ENCODE measurements around the gene RNF125. TPM values are rescaled to one million over a fixed set of nuclear protein-coding genes. Genes with fewer than 3 reads are reported as not detected.
"Not testable (repeated sequence)": the region's sequence is repeated elsewhere in the genome, so short reads cannot be mapped to it uniquely, and the experiment has no call there.

RNF125 gene
- total and polyA plus RNA-seq, 2 experiments from 2014 or later = 11.4 to 29.2 TPM

- H3K4me2 ChIP-seq = no peak overlapping the region
- ATAC-seq = no peak
- H3K27me3 Mint-ChIP-seq (ENCODE audit: insufficient read depth, low read depth, poor library complexity) = peaks cover 3% of the 10 kb centered on the region
- peaks cover 1% of the 10 kb centered on the region; the same call in 2 of the 3 replicates for H3K36me3 Mint-ChIP-seq (ENCODE audit: low read depth)
- no peak for DNase-seq (ENCODE audit: low spot score)
- no peaks in the 10 kb centered on the region for H3K79me2 ChIP-seq (replicated peaks; ENCODE audit: insufficient read depth)
- H4K20me1 ChIP-seq (replicated peaks; ENCODE audit: insufficient read depth) = no peaks in the 10 kb centered on the region
- no peaks in the 10 kb centered on the region for H3K27me3 ChIP-seq (ENCODE audit: insufficient read depth)
- H3K4me1 Mint-ChIP-seq = peaks cover 4% of the 10 kb centered on the region; the same call in 2 of the 3 replicates
- no peak overlapping the region for H3K4me3 ChIP-seq
- H3F3A ChIP-seq (replicated peaks; ENCODE audit: low read depth) = no peaks in the 10 kb centered on the region
- H3K9me2 ChIP-seq (ENCODE audit: insufficient read depth) = no peaks in the 10 kb centered on the region; the same call in 1 of the 2 replicates
- H2AFZ ChIP-seq = no peak overlapping the region
- TF ChIP-seq REST (IDR thresholded peaks at IDR 0.05; ENCODE audit: unreplicated experiment) = no peak
- no peak for TF ChIP-seq NANOG (IDR thresholded peaks at IDR 0.05; ENCODE audit: borderline replicate concordance)
- TF ChIP-seq ZNF114 (CRISPR knock-in tag; IDR thresholded peaks at IDR 0.05) = no peak
- no peak for TF ChIP-seq EZH2 (IDR thresholded peaks at IDR 0.05; ENCODE audit: low read depth, unreplicated experiment)
- no peak for TF ChIP-seq EZH2phosphoT487 (IDR thresholded peaks at IDR 0.05; ENCODE audit: unreplicated experiment)
- no peak for TF ChIP-seq CTCF (conservative IDR thresholded peaks at IDR 0.05; ENCODE audit: low read depth in 2 of 2)
- TF ChIP-seq JUNB (IDR thresholded peaks at IDR 0.05; ENCODE audit: unreplicated experiment) = no peak
- TF ChIP-seq ZNF331 (CRISPR knock-in tag; IDR thresholded peaks at IDR 0.05; ENCODE audit: low read depth) = no peak
- no peak overlapping the region for H3K4me3 Mint-ChIP-seq
- H3K4me1 ChIP-seq (ENCODE audit: insufficient read depth) = peaks cover 3% of the 10 kb centered on the region; the same call in 1 of the 2 replicates
- no peak overlapping the region for H3K27ac Mint-ChIP-seq
- no peaks in the 10 kb centered on the region for H3K36me3 ChIP-seq (ENCODE audit: insufficient read depth)
- peaks cover 11% of the 10 kb centered on the region for H3K9me3 Mint-ChIP-seq
- no peak overlapping the region for H3K27ac ChIP-seq (ENCODE audit: low read depth)
Observed at GRCh38 chr18:31996007-31996406, 22.6 kb upstream of the RNF125 start.

GRCh38 chr18:31998880-31999412, 19.7 kb upstream of the RNF125 start:
- peaks cover 22% of the 10 kb centered on the region for H3K9me3 Mint-ChIP-seq
- H3K9me2 ChIP-seq (ENCODE audit: insufficient read depth) = no peaks in the 10 kb centered on the region; the same call in 1 of the 2 replicates

GRCh38 chr18:32001141-32001540, 17.5 kb upstream of the RNF125 start:
- H4K20me1 ChIP-seq (replicated peaks; ENCODE audit: insufficient read depth); H3K27ac Mint-ChIP-seq; H3K27me3 ChIP-seq (ENCODE audit: insufficient read depth); H3K4me3 Mint-ChIP-seq; H3F3A ChIP-seq (replicated peaks; ENCODE audit: low read depth); H3K4me1 ChIP-seq (ENCODE audit: insufficient read depth); DNase-seq (ENCODE audit: low spot score); H3K79me2 ChIP-seq (replicated peaks; ENCODE audit: insufficient read depth); H3K27ac ChIP-seq (ENCODE audit: low read depth); H3K4me1 Mint-ChIP-seq; ATAC-seq; H2AFZ ChIP-seq; H3K4me3 ChIP-seq; H3K36me3 Mint-ChIP-seq (ENCODE audit: low read depth); H3K9me2 ChIP-seq (ENCODE audit: insufficient read depth); H3K36me3 ChIP-seq (ENCODE audit: insufficient read depth); H3K27me3 Mint-ChIP-seq (ENCODE audit: insufficient read depth, low read depth, poor library complexity); H3K4me2 ChIP-seq: not testable (repeated sequence)
- peaks cover 22% of the 10 kb centered on the region for H3K9me3 Mint-ChIP-seq

More at GRCh38 chr18:31998880-31999412, 19.7 kb upstream of the RNF125 start:
- H3F3A ChIP-seq (replicated peaks; ENCODE audit: low read depth) = no peaks in the 10 kb centered on the region
- no peaks in the 10 kb centered on the region for H3K27me3 ChIP-seq (ENCODE audit: insufficient read depth)
- no peak overlapping the region for H3K27ac ChIP-seq (ENCODE audit: low read depth)
- Mint-ChIP-seq H3K4me1 (no peaks in the 10 kb centered on the region; the same call in 2 of the 3 replicates), H3K36me3 (ENCODE audit: low read depth) (peaks cover 9% of the 10 kb centered on the region; the same call in 2 of the 3 replicates), H3K27ac (no peak overlapping the region), H3K4me3 (no peak overlapping the region), H3K27me3 (ENCODE audit: insufficient read depth, low read depth, poor library complexity) (peaks cover 3% of the 10 kb centered on the region)
- no peak overlapping the region for H3K4me3 ChIP-seq
- no peak for ATAC-seq
- no peaks in the 10 kb centered on the region for H3K36me3 ChIP-seq (ENCODE audit: insufficient read depth)
- H3K4me2 ChIP-seq = no peak overlapping the region
- no peaks in the 10 kb centered on the region for H3K79me2 ChIP-seq (replicated peaks; ENCODE audit: insufficient read depth)
- no peaks in the 10 kb centered on the region for H3K4me1 ChIP-seq (ENCODE audit: insufficient read depth)
- no peak for TF ChIP-seq ZNF331 (CRISPR knock-in tag; IDR thresholded peaks at IDR 0.05; ENCODE audit: low read depth)
- H2AFZ ChIP-seq = 0 out of 2 replicates have a peak overlapping the region, but pooled peaks have one; percentile 43
- no peaks in the 10 kb centered on the region for H4K20me1 ChIP-seq (replicated peaks; ENCODE audit: insufficient read depth)
- DNase-seq (ENCODE audit: low spot score) = no peak

GRCh38 chr18:32003822-32004221, 14.8 kb upstream of the RNF125 start:
- peaks cover 22% of the 10 kb centered on the region for H3K9me3 Mint-ChIP-seq
- not testable (repeated sequence) for H3K27ac Mint-ChIP-seq; H3K4me1 Mint-ChIP-seq; H3K79me2 ChIP-seq (replicated peaks; ENCODE audit: insufficient read depth); DNase-seq (ENCODE audit: low spot score); H3F3A ChIP-seq (replicated peaks; ENCODE audit: low read depth); H3K36me3 Mint-ChIP-seq (ENCODE audit: low read depth); H2AFZ ChIP-seq; H3K27me3 ChIP-seq (ENCODE audit: insufficient read depth); H3K27ac ChIP-seq (ENCODE audit: low read depth); H3K36me3 ChIP-seq (ENCODE audit: insufficient read depth); ATAC-seq; H3K4me3 Mint-ChIP-seq; H3K4me1 ChIP-seq (ENCODE audit: insufficient read depth); H3K9me2 ChIP-seq (ENCODE audit: insufficient read depth); H3K27me3 Mint-ChIP-seq (ENCODE audit: insufficient read depth, low read depth, poor library complexity); H3K4me3 ChIP-seq; H3K4me2 ChIP-seq; H4K20me1 ChIP-seq (replicated peaks; ENCODE audit: insufficient read depth)

All from GM23338 (cell line).